Nephron (organoid): ENCODE measurements around the gene APOA4.

ENCODE experiments used
- H3K27ac Mint-ChIP-seq, 3 experiments: 2 replicates each; pipeline ENCODE4 v1.8.0; 2020; ENCODE audit warnings: mixed read lengths in 3 of 3, mild to moderate bottlenecking in 2 of 3, moderate library complexity in 1 of 3
- H3K27me3 Mint-ChIP-seq: 2 replicates; pipeline ENCODE4 v1.8.0; 2021; ENCODE audit warnings: low read depth, mild to moderate bottlenecking, moderate library complexity, mixed read lengths
- H3K36me3 Mint-ChIP-seq: 2 replicates; pipeline ENCODE4 v1.8.0; 2020; ENCODE audit warnings: low read depth, mixed read lengths
- H3K4me1 Mint-ChIP-seq: 2 replicates; pipeline ENCODE4 v1.8.0; 2020; ENCODE audit warnings: mixed read lengths
- H3K4me3 Mint-ChIP-seq, 3 experiments: 2 replicates each; pipeline ENCODE4 v1.8.0; 2020; ENCODE audit warnings: mild to moderate bottlenecking in 3 of 3, mixed read lengths in 3 of 3, moderate library complexity in 2 of 3
- H3K9me3 Mint-ChIP-seq: 2 replicates; pipeline ENCODE4 v1.8.0; 2020; ENCODE audit warnings: mixed read lengths
- CTCF ChIP-seq, 3 experiments: fragments of 200-600 bp; sonication (generic); IDR thresholded peaks; one replicate each; pipeline ENCODE4 v1.5.0; 2021; ENCODE audit warnings: antibody characterized with exemption in 3 of 3; ENCODE audit not compliant: unreplicated experiment in 3 of 3

Gene APOA4

GRCh38 chr11:116773203-116774097 is 49.7 kb downstream of the APOA4 start:
- H3K9me3 Mint-ChIP-seq: no peaks in the 10 kb centered on the region
- TF ChIP-seq CTCF (IDR thresholded peaks at IDR 0.05; ENCODE audit: unreplicated experiment in 3 of 3): no peak
- peak overlapping the region; percentile 90 to 98 (median 97) for H3K27ac Mint-ChIP-seq
- H3K36me3 Mint-ChIP-seq: peaks cover 31% of the 10 kb centered on the region
- peak overlapping the region; percentile 88 to 93 (median 89) for H3K4me3 Mint-ChIP-seq
- H3K4me1 Mint-ChIP-seq: peaks cover 24% of the 10 kb centered on the region
- no peaks in the 10 kb centered on the region for H3K27me3 Mint-ChIP-seq

- peak within 1 kb of the TSS; percentile 90 to 98 (median 97) for H3K27ac Mint-ChIP-seq
- peaks cover 25% of the 10 kb centered on the region for H3K36me3 Mint-ChIP-seq
- H3K27me3 Mint-ChIP-seq: no peaks in the 10 kb centered on the region
- H3K4me1 Mint-ChIP-seq: peaks cover 24% of the 10 kb centered on the region
- peak within 1 kb of the TSS; percentile 88 to 93 (median 89) for H3K4me3 Mint-ChIP-seq
- no peaks in the 10 kb centered on the region for H3K9me3 Mint-ChIP-seq
- no peak for TF ChIP-seq CTCF (IDR thresholded peaks at IDR 0.05; ENCODE audit: unreplicated experiment in 3 of 3)
These were observed 50.5 kb downstream of the APOA4 start, which contains the start of gene BUD13 for GRCh38 chr11:116772443-116773202. BUD13 (minus strand) TSS chr11:116772987; CDS start chr11:116772964, 23 bp downstream.

GRCh38 chr11:116771935-116772334 is 51.2 kb downstream of the APOA4 start:
- Mint-ChIP-seq H3K4me1 (peaks cover 24% of the 10 kb centered on the region), H3K9me3 (no peaks in the 10 kb centered on the region), H3K27ac (peak overlapping the region; percentile 90 to 98 (median 97)), H3K36me3 (peaks cover 22% of the 10 kb centered on the region), H3K4me3 (peak overlapping the region; percentile 88 to 93 (median 89)), H3K27me3 (no peaks in the 10 kb centered on the region)
- no peak for TF ChIP-seq CTCF (IDR thresholded peaks at IDR 0.05; ENCODE audit: unreplicated experiment in 3 of 3)
